Type B pancreatic cell (in vitro differentiated cells): ENCODE measurements around the gene PI4KA. TPM values are rescaled to one million over a fixed set of nuclear protein-coding genes. Genes with fewer than 3 reads are reported as not detected.

ENCODE experiments used
- DNase-seq: peaks from one replicate; pipeline ENCODE4 v3.0.0; 2021; ENCODE audit warnings: mixed read lengths; ENCODE audit not compliant: unreplicated experiment; ENCODE audit errors: extremely low spot score
- H3K27ac Mint-ChIP-seq: 2 replicates; pipeline ENCODE4 v1.8.0; 2021; ENCODE audit warnings: mild to moderate bottlenecking, mixed read lengths
- H3K27me3 Mint-ChIP-seq: 2 replicates; pipeline ENCODE4 v1.8.0; 2021; ENCODE audit warnings: mixed read lengths
- H3K36me3 Mint-ChIP-seq: 2 replicates; pipeline ENCODE4 v1.8.0; 2021; ENCODE audit warnings: mixed read lengths
- H3K4me1 Mint-ChIP-seq: one replicate; pipeline ENCODE4 v1.8.0; 2021; ENCODE audit warnings: mixed read lengths; ENCODE audit not compliant: unreplicated experiment
- H3K4me3 Mint-ChIP-seq: 2 replicates; pipeline ENCODE4 v1.8.0; 2021; ENCODE audit warnings: mild to moderate bottlenecking, mixed read lengths
- H3K9me3 Mint-ChIP-seq: 2 replicates; pipeline ENCODE4 v1.8.0; 2021; ENCODE audit warnings: mixed read lengths
- total RNA-seq: library from RNA; stranded (reverse); gene quantifications from 2 replicates; pipeline ENCODE4 v1.2.1, GENCODE V29; 2021; ENCODE audit warnings: low replicate concordance
- TF ChIP-seq, protein P1 (sequence below): fragments of 200-600 bp; sonication (generic); conservative IDR thresholded peaks from 2 replicates; pipeline ENCODE4 v1.5.0; 2021; ENCODE audit warnings: antibody characterized with exemption, mild to moderate bottlenecking

PI4KA gene
- total RNA-seq, 1 donor from 2014 or later = 120 TPM

GRCh38 chr22:20852503-20852902, 6.1 kb downstream of the PI4KA start:
- Mint-ChIP-seq H3K4me3 (no peak overlapping the region), H3K4me1 (peaks cover 31% of the 10 kb centered on the region), H3K9me3 (no peaks in the 10 kb centered on the region), H3K27ac (peak overlapping the region; percentile 50), H3K36me3 (no peaks in the 10 kb centered on the region), H3K27me3 (no peaks in the 10 kb centered on the region)
- TF ChIP-seq, protein P1, sequence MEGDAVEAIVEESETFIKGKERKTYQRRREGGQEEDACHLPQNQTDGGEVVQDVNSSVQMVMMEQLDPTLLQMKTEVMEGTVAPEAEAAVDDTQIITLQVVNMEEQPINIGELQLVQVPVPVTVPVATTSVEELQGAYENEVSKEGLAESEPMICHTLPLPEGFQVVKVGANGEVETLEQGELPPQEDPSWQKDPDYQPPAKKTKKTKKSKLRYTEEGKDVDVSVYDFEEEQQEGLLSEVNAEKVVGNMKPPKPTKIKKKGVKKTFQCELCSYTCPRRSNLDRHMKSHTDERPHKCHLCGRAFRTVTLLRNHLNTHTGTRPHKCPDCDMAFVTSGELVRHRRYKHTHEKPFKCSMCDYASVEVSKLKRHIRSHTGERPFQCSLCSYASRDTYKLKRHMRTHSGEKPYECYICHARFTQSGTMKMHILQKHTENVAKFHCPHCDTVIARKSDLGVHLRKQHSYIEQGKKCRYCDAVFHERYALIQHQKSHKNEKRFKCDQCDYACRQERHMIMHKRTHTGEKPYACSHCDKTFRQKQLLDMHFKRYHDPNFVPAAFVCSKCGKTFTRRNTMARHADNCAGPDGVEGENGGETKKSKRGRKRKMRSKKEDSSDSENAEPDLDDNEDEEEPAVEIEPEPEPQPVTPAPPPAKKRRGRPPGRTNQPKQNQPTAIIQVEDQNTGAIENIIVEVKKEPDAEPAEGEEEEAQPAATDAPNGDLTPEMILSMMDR = no peak
- no peak for DNase-seq

GRCh38 chr22:20852076-20852475, 6.5 kb downstream of the PI4KA start:
- TF ChIP-seq, protein P1 = no peak
- Mint-ChIP-seq H3K4me3 (peak overlapping the region; percentile 10), H3K9me3 (no peaks in the 10 kb centered on the region), H3K27me3 (no peaks in the 10 kb centered on the region), H3K27ac (peak overlapping the region; percentile 50), H3K36me3 (no peaks in the 10 kb centered on the region), H3K4me1 (peaks cover 27% of the 10 kb centered on the region)
- no peak for DNase-seq

GRCh38 chr22:20847318-20847822, 11.2 kb downstream of the PI4KA start:
- H3K4me1 Mint-ChIP-seq = peaks cover 18% of the 10 kb centered on the region
- H3K36me3 Mint-ChIP-seq = no peaks in the 10 kb centered on the region
- no peak for DNase-seq
- H3K27ac Mint-ChIP-seq = no peak overlapping the region
- no peak overlapping the region for H3K4me3 Mint-ChIP-seq
- H3K9me3 Mint-ChIP-seq = no peaks in the 10 kb centered on the region
- H3K27me3 Mint-ChIP-seq = no peaks in the 10 kb centered on the region
- TF ChIP-seq, protein P1 = no peak

- TF ChIP-seq, protein P1 = no peak
- H3K4me3 Mint-ChIP-seq = peak overlapping the region; percentile 30
- no peaks in the 10 kb centered on the region for H3K27me3 Mint-ChIP-seq
- peaks cover 32% of the 10 kb centered on the region for H3K4me1 Mint-ChIP-seq
- H3K27ac Mint-ChIP-seq = peak overlapping the region; percentile 61
- DNase-seq = no peak
- H3K36me3 Mint-ChIP-seq = no peaks in the 10 kb centered on the region
- H3K9me3 Mint-ChIP-seq = no peaks in the 10 kb centered on the region
Measured at GRCh38 chr22:20844055-20845037, 14.3 kb downstream of the PI4KA start.

- H3K9me3 Mint-ChIP-seq = no peaks in the 10 kb centered on the region
- H3K36me3 Mint-ChIP-seq = no peaks in the 10 kb centered on the region
- TF ChIP-seq, protein P1 = no peak
- H3K27me3 Mint-ChIP-seq = no peaks in the 10 kb centered on the region
- peak overlapping the region; percentile 61 for H3K27ac Mint-ChIP-seq
- peaks cover 32% of the 10 kb centered on the region for H3K4me1 Mint-ChIP-seq
- peak overlapping the region; percentile 30 for H3K4me3 Mint-ChIP-seq
- DNase-seq = no peak
Measured at GRCh38 chr22:20843501-20843900, 15.1 kb downstream of the PI4KA start.
